NCI-H1436 (cell line): ENCODE results near the gene AUH.

Experiments
- DNase-seq: peaks from one replicate; lab custom pipeline; 2025; lab: John Stamatoyannopoulos, UW

The AUH gene

GRCh38 chr9:91245431-91246313 lies 116.0 kb downstream of the AUH start:
- DNase-seq: no peak

GRCh38 chr9:91243029-91243428 lies 118.7 kb downstream of the AUH start:
- DNase-seq: no peak

GRCh38 chr9:91241909-91242308 lies 119.8 kb downstream of the AUH start:
- DNase-seq: no peak

DNA sequence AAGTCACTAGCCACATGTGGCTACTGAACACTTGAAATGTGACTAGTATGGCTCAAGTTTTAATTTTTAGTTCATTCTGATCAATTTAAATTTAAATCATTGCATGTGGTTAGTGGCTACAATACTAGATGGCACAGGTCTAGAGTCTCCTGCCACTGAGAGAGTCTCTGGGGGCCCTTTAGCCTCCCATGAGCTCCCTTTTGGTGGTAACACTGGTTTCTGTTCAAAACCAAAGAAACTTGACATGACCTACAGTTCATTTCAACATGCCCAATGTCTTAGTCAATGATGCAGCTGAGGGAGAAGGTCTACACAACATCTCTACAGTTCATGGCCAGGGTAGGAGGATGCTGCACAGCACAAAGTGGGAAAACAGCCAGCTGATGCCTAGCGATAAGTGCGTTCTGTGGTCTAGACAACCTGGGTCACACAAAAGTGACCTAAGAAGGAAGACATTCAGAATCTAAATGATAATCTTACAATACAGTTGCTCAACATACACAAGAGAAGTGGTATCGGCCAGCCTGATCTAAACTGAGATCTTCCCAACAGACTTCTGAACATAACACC lies 121.0 kb downstream of the AUH start:
- no peak for DNase-seq

GRCh38 chr9:91239367-91240111 lies 122.2 kb downstream of the AUH start:
- no peak for DNase-seq

DNA sequence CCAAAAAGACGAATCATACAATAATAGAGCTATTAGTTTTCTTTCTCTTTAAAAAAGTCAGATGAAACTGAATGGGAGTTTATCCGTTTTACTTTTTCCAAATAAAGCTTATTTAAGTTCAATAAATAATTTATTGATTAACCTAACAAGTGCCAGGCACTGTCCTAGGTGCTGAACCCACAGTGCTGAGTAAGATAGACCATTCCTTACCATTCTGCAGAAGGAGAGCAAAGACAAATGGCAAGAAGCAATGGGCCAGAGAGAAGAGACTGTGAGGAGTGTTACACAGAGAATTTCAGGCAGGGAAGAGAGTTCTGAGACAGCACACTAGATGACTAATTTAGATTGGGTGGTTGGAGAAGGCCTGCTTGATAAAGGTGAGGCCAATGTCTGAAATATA lies 127.2 kb downstream of the AUH start:
- no peak for DNase-seq

GRCh38 chr9:91231619-91232018 lies 130.1 kb downstream of the AUH start:
- no peak for DNase-seq

- DNase-seq: no peak
Observed at GRCh38 chr9:91223000-91223399, 138.7 kb downstream of the AUH start.

- no peak for DNase-seq
Observed at GRCh38 chr9:91222457-91222856, 139.3 kb downstream of the AUH start.

DNA sequence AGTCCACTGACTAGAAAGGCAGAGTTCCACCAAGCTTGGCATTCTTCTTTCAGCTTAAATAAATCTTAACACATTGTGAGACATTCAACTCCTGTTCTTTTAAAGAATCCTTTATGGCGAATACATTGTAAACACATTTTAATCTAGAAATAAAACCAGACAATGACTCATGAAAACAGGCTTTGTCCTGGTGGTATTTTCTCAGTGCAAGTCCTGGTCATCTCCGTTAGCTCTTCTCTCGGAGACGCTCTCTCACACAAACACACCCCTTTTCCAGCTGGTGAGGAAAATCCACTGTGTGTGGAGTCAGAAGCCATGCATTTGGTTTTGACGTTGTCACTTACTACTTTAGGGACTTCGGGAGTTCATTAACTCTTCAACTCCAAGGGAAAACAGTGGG lies 140.4 kb downstream of the AUH start:
- DNase-seq: no peak

- DNase-seq: no peak
Observed at GRCh38 chr9:91220491-91221135, 141.1 kb downstream of the AUH start.

GRCh38 chr9:91220021-91220420 lies 141.7 kb downstream of the AUH start:
- DNase-seq: no peak

- no peak for DNase-seq
Observed at GRCh38 chr9:91219557-91219956, 142.2 kb downstream of the AUH start.

- DNase-seq: no peak
Observed at GRCh38 chr9:91217388-91217787, 144.3 kb downstream of the AUH start.

DNA sequence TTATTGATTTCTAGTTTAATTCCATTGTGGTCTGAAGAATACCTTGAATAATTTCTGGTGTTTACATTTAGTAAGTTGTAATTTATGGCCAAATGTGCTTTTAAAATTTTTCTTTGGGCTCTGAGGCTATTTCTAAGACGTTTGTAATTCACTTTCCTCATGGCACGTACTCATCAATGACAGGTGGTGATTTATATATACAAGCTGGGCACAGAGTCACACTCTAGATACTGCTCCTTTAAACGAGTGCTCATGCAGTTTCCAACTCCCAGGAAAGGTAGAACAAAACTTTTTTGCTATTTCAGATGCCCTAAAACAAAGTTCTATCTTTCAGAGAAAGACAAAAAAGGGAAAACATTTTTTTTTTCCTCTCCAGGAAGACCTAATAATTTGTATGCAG lies 146.9 kb downstream of the AUH start:
- no peak for DNase-seq

DNA sequence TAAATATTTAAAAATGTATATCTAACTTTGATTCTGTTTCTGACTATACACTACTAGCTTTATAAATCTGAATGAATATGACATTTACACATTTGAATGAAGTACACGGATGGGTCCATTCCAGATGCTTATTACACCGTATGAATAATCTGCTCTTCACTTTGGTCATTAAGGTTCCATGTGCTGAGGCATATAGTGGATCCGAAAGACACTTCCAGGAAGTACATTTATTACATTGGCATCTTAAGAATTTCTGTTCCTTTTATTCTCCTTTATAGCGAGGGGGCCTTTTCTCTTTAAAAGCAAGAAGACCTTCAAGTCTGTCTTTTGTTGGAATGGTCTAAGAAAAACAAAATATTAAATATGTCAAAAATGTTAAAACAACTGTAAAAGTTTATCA lies 147.6 kb downstream of the AUH start:
- no peak for DNase-seq

DNA sequence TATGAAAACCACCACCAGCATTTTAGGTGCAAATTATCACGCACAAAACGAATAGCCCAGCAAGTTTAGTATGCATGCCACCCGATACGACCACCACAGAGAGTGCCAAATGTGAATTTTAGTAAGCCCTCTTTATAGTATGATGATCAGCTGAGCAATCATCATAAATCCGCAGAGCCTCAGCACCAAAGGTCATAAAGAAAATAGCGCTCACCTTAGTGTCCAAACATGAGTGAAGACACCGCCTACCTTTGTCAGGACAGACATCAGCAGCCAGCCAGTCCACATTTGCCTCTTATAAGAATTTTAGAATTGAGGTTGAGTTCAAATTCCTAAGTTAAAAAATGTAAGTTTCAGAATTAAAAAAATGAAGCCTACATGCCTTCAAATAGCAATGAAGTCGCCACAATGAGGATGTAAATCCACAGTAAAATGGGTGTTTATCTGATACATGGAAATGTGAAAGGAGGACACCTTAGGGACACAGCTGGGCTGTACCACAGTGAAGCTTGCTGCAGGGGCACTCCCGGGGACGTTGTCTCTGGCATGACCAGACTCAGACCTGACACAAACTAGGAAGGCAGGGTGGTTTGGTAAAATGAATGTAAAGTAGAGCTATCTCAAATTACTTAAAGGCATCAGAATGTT lies 149.0 kb downstream of the AUH start:
- no peak for DNase-seq

DNA sequence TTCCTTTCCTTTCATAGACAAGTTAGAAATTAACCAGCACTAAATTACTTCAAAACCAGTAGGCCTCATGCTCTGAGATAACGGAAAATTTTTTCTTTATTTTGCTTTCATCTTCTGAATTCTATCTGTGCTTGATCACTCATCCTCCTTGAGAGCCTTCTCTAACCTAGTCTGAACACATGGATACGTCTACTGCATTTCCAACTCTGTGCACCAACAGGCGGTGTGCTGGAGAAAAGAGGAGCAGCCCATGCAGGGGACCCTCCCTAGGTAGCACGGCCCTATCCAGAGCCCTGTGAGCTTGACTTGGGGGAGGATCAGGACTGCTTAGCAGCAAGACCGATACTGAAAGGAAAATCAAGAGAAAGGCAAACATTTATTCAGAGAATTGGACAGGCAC lies 149.8 kb downstream of the AUH start:
- DNase-seq: no peak

GRCh38 chr9:91211414-91211813 lies 150.3 kb downstream of the AUH start:
- no peak for DNase-seq

DNA sequence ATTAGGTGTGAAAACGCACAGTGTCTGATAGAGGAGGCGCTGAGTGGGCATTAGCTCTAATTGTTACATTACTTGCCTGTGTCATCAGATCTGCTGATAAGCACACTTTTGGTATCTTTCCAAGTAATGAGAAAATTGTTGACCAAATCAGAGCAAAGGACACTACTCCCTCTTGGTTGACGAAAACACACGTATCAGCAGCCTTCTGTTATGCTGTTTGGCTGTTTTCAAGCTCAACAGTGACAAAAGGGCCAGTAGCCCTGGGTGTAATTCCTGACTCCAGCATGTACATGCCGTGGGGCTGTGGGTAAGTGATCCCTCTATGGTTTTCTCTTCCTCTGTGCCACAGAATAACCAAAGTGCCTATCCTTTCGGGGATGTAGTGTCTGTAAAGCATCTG lies 151.4 kb downstream of the AUH start:
- DNase-seq: no peak

DNA sequence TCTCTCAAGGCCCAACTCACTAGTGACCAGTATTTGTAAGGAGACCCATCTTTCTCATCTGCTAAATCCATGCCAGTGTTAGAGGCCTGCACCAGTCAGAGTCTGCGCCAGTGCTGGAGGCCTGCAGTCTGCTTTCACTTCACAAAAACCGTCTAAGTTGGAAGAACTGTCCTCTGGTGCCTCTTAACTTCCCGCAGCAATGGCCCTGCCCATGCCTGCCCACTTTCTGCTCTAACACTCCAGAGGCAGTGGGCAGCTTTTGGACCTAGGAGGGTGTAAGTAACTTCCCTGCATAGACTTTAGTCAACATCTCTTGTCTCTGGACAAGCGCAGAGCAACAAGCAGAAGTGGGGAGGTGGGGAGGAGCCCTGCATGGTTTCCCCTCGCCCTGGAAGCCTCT lies 152.9 kb downstream of the AUH start:
- no peak for DNase-seq

DNA sequence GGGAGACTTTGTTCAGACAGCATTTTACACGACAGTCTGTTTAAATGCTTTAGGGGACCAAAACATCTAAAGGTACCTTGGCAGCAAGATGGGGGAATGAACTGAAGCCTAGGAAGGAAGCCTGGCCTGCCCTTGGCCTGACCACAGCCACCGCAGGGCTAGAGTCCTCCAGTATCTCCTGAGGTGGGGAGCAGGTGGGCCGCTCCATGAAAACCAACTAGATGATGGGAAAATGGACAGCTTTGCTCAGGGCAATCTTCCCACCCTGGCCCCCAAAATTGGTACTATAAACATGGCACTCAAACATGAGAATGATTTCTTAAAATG lies 153.3 kb downstream of the AUH start:
- DNase-seq: no peak
